Measurements from ENCODE around the gene DNAJB13.

DNA sequence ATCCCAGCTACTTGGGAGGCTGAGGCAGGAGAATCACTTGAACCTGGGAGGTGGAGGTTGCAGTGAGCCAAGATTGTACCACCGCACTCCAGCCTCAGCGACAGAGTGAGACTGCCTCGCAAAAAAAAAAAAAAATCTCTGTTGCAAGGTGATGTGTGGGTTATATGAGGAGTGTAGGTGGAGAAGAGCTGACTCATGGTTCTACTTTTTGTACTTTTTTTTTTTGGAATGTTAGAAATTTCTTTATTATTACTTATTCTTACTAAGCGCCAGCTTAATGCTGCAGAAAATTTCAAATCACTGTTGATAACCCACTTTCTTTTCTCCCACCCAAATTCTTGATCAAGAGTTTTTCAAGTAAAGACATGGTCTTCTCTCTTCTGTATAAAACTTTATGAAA is 29.6 kb upstream of the DNAJB13 start:
- TF ChIP-seq, protein P1, sequence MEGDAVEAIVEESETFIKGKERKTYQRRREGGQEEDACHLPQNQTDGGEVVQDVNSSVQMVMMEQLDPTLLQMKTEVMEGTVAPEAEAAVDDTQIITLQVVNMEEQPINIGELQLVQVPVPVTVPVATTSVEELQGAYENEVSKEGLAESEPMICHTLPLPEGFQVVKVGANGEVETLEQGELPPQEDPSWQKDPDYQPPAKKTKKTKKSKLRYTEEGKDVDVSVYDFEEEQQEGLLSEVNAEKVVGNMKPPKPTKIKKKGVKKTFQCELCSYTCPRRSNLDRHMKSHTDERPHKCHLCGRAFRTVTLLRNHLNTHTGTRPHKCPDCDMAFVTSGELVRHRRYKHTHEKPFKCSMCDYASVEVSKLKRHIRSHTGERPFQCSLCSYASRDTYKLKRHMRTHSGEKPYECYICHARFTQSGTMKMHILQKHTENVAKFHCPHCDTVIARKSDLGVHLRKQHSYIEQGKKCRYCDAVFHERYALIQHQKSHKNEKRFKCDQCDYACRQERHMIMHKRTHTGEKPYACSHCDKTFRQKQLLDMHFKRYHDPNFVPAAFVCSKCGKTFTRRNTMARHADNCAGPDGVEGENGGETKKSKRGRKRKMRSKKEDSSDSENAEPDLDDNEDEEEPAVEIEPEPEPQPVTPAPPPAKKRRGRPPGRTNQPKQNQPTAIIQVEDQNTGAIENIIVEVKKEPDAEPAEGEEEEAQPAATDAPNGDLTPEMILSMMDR (IDR thresholded peaks at IDR 0.05), result no peak
- TF ChIP-seq POLR2AphosphoS5 (IDR thresholded peaks at IDR 0.05), result no peak
